ENCODE results near the gene POU2F1.

DNA sequence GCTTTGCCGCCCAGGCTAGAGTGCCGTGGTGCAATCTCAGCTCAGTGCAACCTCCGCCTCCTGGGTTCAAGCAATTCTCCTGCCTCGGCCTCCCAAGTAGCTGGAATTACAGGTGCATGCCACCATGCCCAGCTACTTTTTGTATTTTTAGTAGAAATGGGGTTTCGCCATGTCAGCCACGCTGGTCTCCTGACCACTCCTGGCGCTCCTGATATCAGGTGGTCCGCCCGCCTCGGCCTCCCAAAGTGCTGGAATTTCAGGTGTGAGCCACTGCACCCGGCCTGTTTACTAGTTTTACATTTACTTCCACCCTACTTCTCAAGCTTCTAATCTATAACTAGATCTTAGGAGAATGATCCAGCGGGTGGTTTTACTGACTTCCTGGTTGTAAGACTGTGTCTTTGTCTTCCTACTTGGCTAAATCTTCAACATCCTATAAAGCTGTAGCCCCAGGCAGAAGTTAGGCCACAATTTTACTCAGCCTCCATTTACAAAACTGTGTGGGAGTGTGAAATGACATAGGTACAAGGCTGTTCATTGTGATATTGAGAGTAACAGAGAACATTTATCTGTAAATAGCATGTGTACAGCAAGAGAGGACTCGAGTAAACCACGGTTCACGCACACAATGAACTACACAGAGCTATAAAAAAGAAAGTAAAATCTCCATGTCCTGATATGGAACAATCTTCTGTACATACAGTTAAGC, 9.6 kb upstream of the POU2F1 start:
- no peak for TF ChIP-seq EP300 (IDR thresholded peaks at IDR 0.05)
- TF ChIP-seq, protein P1, sequence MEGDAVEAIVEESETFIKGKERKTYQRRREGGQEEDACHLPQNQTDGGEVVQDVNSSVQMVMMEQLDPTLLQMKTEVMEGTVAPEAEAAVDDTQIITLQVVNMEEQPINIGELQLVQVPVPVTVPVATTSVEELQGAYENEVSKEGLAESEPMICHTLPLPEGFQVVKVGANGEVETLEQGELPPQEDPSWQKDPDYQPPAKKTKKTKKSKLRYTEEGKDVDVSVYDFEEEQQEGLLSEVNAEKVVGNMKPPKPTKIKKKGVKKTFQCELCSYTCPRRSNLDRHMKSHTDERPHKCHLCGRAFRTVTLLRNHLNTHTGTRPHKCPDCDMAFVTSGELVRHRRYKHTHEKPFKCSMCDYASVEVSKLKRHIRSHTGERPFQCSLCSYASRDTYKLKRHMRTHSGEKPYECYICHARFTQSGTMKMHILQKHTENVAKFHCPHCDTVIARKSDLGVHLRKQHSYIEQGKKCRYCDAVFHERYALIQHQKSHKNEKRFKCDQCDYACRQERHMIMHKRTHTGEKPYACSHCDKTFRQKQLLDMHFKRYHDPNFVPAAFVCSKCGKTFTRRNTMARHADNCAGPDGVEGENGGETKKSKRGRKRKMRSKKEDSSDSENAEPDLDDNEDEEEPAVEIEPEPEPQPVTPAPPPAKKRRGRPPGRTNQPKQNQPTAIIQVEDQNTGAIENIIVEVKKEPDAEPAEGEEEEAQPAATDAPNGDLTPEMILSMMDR (IDR thresholded peaks at IDR 0.05): no peak
- TF ChIP-seq POLR2A (IDR thresholded peaks at IDR 0.05): no peak

All from tibial nerve (tissue), 4 donors.